ENCODE measurements around the gene RLIM. TPM values are rescaled to one million over a fixed set of nuclear protein-coding genes. Genes with fewer than 3 reads are reported as not detected.
A peak's percentile ranks its signal among the peaks of the same experiment; 100 is the strongest.
"Not testable (repeated sequence)": the region's sequence is repeated elsewhere in the genome, so short reads cannot be mapped to it uniquely, and the experiment has no call there.

RLIM gene
- polyA plus RNA-seq (2011; rRNA removed) (25.0 and 32.7 TPM in 2 replicates), polyA minus RNA-seq (2011; rRNA and poly(A)+ RNA removed) (40.4 and 69.2 TPM in 2 replicates)

- H3K27me3 ChIP-seq (ENCODE audit: control insufficient read depth, insufficient read depth, low read length), result no peaks in the 10 kb centered on the region
- peak; percentile 90 for DNase-seq (ENCODE audit: low read depth, low spot score)
- no peaks in the 10 kb centered on the region; the same call in 1 of the 2 replicates for H3K9me3 ChIP-seq (ENCODE audit: control insufficient read depth, insufficient read depth, low read length)
- TF ChIP-seq CTCF (IDR thresholded peaks at IDR 0.05; ENCODE audit: low read depth, low read length), result no peak
- peak within 1 kb of the TSS; percentile 96 for H3K27ac ChIP-seq (ENCODE audit: low read depth, low read length)
- ChIA-PET CTCF (no interaction called here), POLR2A (interaction anchor here (0.8 kb wide), 1 partner anchor 322 kb away, joined by 4 read pairs; no protein-coding TSS in a partner anchor)
- peak within 1 kb of the TSS; percentile 78 for H3K4me3 ChIP-seq (ENCODE audit: low read depth, low read length)
These were observed at the start of gene RLIM for GRCh38 chrX:74614093-74614909. Gene RLIM (minus strand): TSS chrX:74614624. CDS start chrX:74595977, 18,647 bp downstream.

- Histone ChIP-seq H3K27ac (ENCODE audit: low read depth, low read length) (no peak overlapping the region), H3K4me3 (ENCODE audit: low read depth, low read length) (no peak overlapping the region), H3K9me3 (ENCODE audit: control insufficient read depth, insufficient read depth, low read length) (no peaks in the 10 kb centered on the region), H3K27me3 (ENCODE audit: control insufficient read depth, insufficient read depth, low read length) (no peaks in the 10 kb centered on the region)
- POLR2A ChIA-PET, result no interaction called here
- DNase-seq (ENCODE audit: low read depth, low spot score), result no peak
- CTCF ChIA-PET, result no interaction called here
- no peak for TF ChIP-seq CTCF (IDR thresholded peaks at IDR 0.05; ENCODE audit: low read depth, low read length)
These were observed 41.8 kb upstream of the RLIM start for GRCh38 chrX:74656079-74656745.

- H3K27me3 ChIP-seq (ENCODE audit: control insufficient read depth, insufficient read depth, low read length); POLR2A ChIA-PET; H3K4me3 ChIP-seq (ENCODE audit: low read depth, low read length); H3K9me3 ChIP-seq (ENCODE audit: control insufficient read depth, insufficient read depth, low read length); H3K27ac ChIP-seq (ENCODE audit: low read depth, low read length); DNase-seq (ENCODE audit: low read depth, low spot score); CTCF ChIA-PET: not testable (repeated sequence)
These were observed 40.5 kb upstream of the RLIM start for GRCh38 chrX:74654953-74655352.

GRCh38 chrX:74636749-74637314 lies 22.4 kb upstream of the RLIM start:
- DNase-seq (ENCODE audit: low read depth, low spot score), result no peak
- Histone ChIP-seq H3K9me3 (ENCODE audit: control insufficient read depth, insufficient read depth, low read length) (no peaks in the 10 kb centered on the region), H3K4me3 (ENCODE audit: low read depth, low read length) (no peak overlapping the region), H3K27ac (ENCODE audit: low read depth, low read length) (no peak overlapping the region), H3K27me3 (ENCODE audit: control insufficient read depth, insufficient read depth, low read length) (no peaks in the 10 kb centered on the region)
- CTCF ChIA-PET, result no interaction called here
- POLR2A ChIA-PET, result no interaction called here
- no peak for TF ChIP-seq CTCF (IDR thresholded peaks at IDR 0.05; ENCODE audit: low read depth, low read length)

- CTCF ChIA-PET, result no interaction called here
- TF ChIP-seq CTCF (IDR thresholded peaks at IDR 0.05; ENCODE audit: low read depth, low read length), result no peak
- H3K9me3 ChIP-seq (ENCODE audit: control insufficient read depth, insufficient read depth, low read length), result no peaks in the 10 kb centered on the region; the same call in 1 of the 2 replicates
- DNase-seq (ENCODE audit: low read depth, low spot score), result no peak
- POLR2A ChIA-PET, result no interaction called here
- H3K4me3 ChIP-seq (ENCODE audit: low read depth, low read length), result peak overlapping the region; percentile 78
- no peaks in the 10 kb centered on the region for H3K27me3 ChIP-seq (ENCODE audit: control insufficient read depth, insufficient read depth, low read length)
- H3K27ac ChIP-seq (ENCODE audit: low read depth, low read length), result peak overlapping the region; percentile 96
These were observed 893 bp downstream of the RLIM start for GRCh38 chrX:74613370-74614092.
